GM19043 (cell line): ENCODE data around the gene AP3B1.
"Not testable (repeated sequence)": the region's sequence is repeated elsewhere in the genome, so short reads cannot be mapped to it uniquely, and the experiment has no call there.

Source experiments
- ATAC-seq: cut with Tn5 transposase; IDR thresholded peaks from one replicate; pipeline ENCODE4 v1.9.1; 2021; ENCODE audit warnings: low read depth; ENCODE audit not compliant: unreplicated experiment

Gene AP3B1

DNA sequence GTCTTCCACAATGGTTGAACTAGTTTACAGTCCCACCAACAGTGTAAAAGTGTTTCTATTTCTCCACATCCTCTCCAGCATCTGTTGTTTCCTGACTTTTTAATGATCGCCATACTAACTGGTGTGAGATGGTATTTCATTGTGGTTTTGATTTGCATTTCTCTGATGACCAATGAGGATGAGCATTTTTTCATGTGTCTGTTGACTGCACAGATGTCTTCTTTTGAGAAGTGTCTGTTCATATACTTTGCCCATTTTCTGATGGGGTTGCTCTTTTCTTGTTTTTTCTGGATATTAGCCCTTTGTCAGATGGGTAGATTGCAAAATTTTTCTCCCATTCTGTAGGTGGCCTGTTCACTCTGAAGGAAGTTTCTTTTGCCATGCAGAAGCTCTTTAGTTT lies 124.2 kb downstream of the AP3B1 start:
- not testable (repeated sequence) for ATAC-seq

DNA sequence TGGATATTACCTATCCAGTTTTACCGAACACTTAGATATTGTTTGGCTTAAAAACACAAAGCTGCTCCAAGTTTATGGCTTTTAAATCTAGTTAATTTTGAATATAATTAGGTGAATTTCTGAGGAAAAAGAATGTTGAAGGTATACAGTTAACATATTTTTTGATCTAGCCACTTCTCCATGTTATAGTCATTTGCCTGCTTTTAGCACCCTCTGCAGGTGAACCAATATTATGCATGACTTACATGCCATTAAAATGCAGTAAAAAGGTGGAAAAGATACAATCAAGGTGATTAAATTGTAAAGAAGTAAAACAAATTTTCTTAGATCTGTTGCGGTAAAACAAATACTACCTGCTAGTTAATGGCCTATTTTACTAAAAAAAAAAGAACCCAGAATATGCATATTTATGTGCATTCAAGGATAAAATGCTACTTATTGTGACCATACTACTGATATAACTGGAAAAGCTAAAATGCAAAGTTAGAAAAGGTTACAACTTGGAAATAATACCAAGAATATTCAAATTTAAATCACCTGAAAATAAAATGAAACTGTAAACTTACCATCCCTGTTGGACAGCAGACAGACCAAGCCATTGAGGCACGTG lies 132.1 kb downstream of the AP3B1 start:
- ATAC-seq, result no peak

- ATAC-seq, result no peak
These were observed 137.5 kb downstream of the AP3B1 start for GRCh38 chr5:78157001-78157400.

- ATAC-seq, result no peak
These were observed 142.8 kb downstream of the AP3B1 start for GRCh38 chr5:78151594-78152271.

GRCh38 chr5:78137290-78137689 lies 157.2 kb downstream of the AP3B1 start:
- no peak for ATAC-seq

- ATAC-seq, result no peak
These were observed 161.1 kb downstream of the AP3B1 start for GRCh38 chr5:78133423-78133822.

- ATAC-seq, result no peak
These were observed 162.0 kb downstream of the AP3B1 start for GRCh38 chr5:78132507-78132906.

GRCh38 chr5:78129597-78129996 lies 164.9 kb downstream of the AP3B1 start:
- ATAC-seq, result no peak

DNA sequence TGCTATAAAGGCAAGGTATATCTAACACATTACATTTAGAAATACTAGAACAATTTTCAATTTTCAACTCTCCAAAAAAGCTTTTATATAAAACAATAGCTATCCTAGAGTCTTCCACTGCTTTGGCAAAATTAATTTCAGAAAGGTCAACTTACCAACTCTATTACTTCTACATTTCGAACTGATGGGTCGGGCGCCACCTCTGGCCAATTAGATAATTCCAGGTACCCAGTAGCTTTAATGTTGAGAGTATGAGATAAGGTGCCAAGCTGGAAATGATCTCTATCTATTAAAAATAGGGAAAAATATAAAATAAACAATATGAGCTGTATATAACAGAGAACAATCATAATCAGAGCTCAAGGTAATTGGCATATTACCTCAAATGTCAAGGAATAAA lies 166.6 kb downstream of the AP3B1 start:
- ATAC-seq, result no peak

DNA sequence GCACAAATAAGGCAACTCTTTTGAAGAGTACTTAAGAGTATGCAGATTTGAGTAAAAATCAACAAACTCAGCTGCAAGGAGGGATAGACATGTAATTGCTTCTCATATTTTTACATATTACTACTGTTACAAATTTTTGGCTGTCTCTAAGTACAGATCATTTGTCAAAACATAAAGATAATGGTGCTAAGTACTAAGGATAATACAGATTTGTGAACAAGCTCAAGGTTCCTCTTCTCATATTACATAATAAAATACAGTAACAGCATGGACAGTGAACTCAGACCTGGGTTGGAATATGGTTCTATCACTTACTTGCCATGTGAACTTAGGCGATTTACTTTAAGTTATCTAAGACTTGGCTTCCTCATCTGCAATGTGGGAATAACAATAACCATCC lies 168.0 kb downstream of the AP3B1 start:
- no peak for ATAC-seq

DNA sequence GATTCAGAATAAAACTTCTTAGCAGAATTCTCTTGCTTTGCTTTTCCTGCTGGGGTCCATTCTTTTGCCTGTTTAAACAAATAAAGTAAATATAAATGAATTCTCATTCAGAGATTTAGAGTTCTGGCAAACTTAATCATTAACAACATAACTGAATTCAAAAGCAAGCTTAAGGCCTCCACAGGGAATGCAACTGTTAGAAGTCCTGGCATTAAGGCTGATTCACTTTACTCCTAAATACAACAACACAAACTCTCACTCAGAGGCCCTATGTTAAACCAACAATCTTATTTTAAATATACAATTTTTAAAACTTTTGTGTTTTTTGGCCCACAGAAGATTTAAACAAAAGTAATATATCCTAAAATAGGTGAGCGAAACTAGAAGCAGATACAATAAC lies 178.3 kb downstream of the AP3B1 start:
- ATAC-seq, result no peak

GRCh38 chr5:78113689-78114264 lies 180.7 kb downstream of the AP3B1 start:
- no peak for ATAC-seq

DNA sequence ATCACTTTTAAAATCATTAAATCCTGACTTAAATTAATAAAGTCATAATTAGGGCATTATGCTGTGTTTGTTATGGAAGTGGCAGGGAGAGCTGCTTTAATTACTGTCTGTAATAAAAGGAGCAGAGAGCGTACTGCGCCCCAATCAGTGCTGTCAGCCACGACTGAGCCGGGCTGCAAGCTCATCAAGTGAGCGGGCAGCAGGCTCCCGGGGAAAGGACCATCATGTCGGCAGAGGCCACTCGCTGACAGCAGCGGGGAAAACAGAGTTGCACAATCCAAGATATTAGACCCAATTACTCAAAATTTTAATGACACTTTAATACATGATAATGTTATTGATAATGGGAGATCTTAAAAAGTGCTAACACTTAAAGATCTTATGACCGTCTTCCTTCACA lies 181.6 kb downstream of the AP3B1 start:
- ATAC-seq, result no peak

GRCh38 chr5:78109891-78110324 lies 184.6 kb downstream of the AP3B1 start:
- ATAC-seq, result no peak

DNA sequence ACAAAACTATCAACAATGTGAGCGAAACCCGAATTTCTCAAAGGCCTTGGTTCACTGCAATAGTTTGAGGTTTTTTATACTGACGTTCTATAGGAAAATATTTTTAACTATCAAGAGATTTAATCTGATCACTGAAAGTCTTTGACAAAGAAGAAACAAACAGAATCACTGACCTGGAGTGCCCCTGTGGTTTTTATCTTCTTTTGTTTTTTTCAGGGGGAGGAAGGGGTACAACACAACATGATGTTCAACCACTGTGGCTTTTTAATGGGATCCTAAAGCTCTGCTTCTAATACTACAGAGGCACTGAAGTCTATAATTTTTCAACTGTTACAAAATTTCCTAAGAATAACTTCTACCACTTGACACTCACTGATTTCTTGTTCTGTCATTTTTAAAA lies 185.9 kb downstream of the AP3B1 start:
- ATAC-seq, result no peak

DNA sequence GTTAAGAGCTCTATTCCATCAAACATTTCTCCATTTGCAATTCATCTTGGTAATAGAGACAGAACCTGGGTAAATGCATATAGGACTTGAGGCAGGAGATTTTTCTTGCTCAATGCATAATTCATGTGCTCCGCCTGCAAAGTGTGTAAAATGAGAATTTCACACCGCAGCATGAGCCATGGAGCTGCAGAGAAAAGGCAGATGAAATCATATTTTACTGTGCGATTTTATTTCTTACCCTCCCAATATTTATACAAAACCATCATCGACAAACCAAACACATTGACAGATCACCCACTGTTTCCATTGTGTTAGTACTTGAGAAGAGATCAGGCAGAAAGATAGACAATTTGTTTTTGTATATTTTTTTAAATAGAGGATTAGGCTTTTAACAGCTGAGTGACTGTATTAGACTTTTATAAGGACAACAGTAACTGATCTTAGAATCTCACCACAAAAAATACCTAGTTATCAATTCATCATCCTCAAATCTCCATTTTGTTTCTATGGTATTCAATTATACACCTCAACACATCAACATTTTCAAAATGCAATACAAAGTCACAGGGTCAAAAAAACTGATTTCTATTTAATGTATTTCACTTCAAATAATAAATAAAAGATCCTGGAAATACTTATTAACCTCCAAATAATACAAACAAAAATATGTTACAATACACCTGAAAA lies 191.1 kb downstream of the AP3B1 start:
- no peak for ATAC-seq

GRCh38 chr5:78102500-78102899 lies 192.0 kb downstream of the AP3B1 start:
- no peak for ATAC-seq

GRCh38 chr5:78095125-78095524 lies 199.4 kb downstream of the AP3B1 start:
- ATAC-seq, result no peak

DNA sequence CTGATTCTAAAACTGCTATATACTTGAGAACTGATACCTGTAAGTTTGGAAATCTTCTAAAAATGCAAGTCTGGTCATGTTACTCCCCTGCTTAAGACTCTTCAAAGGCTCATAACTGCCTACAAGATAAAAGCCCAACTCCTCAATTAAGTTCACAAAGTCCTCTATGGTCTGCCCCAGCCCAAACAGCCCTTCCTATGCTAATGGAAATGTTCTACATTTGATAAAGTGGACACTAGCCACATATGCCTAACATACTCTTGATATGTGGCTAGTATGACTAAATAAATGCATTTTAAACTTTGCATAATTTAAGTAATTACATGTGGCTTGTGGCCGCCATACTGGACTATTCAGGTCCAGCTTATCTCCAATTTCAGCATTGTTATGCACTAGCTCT lies 204.5 kb downstream of the AP3B1 start:
- ATAC-seq, result no peak

GRCh38 chr5:78078858-78079257 lies 215.6 kb downstream of the AP3B1 start:
- ATAC-seq, result no peak

GRCh38 chr5:78077369-78078068 lies 217.0 kb downstream of the AP3B1 start:
- no peak for ATAC-seq
